HG03097 (cell line): ENCODE data around the gene ST6GALNAC3.
"Not testable (repeated sequence)": the region's sequence is repeated elsewhere in the genome, so short reads cannot be mapped to it uniquely, and the experiment has no call there.

Experiments used
- ATAC-seq: cut with Tn5 transposase; IDR thresholded peaks from one replicate; pipeline ENCODE4 v1.9.1; 2021; ENCODE audit not compliant: unreplicated experiment, low FRiP score

Gene ST6GALNAC3

GRCh38 chr1:76105372-76105771 lies 30.8 kb downstream of the ST6GALNAC3 start:
- ATAC-seq = no peak

DNA sequence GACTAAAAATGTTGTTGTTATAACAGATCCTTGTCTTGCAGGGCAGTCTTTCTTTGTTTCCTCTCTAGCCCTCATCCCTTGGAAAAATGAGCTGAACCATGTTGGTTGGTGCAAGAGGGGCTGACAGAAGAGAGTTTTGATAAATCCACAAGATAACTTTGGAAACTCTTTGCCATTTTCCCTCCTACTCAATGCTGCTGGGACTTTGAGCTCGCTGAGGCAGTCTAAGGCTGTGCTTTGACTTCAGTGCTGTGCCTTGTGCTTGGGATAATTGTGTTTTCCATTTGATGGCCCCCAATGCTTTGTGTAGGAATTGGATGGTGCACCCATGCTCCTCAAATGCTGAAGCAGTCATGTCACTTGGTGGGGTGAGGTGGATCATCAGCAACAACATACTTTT lies 31.7 kb downstream of the ST6GALNAC3 start:
- ATAC-seq = no peak

DNA sequence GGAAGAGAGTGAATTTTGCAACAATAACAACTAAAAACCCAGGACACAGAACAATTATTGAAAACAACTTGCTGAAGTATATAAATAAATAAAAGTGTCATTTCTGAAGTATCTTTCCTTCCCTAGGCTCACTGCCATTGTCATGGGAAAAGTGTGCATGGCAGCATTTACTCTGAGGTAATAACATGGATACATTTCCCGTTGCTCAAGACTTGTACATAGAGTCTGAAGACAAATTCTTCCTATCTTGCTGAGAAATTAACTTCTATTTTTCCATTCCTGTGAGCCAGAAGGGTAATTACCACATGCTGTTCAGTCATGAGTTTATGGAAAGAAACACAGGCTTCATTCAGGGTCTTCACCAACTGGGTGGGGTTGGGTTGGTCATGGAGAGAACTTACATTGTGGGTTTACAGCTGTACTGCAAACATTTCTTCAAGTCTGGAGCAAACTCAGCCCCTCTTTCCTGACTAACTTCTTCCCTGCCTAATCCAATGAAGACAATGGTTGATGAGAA lies 32.2 kb downstream of the ST6GALNAC3 start:
- ATAC-seq = no peak

- no peak for ATAC-seq
Measured at GRCh38 chr1:76109404-76109803, 34.9 kb downstream of the ST6GALNAC3 start.

DNA sequence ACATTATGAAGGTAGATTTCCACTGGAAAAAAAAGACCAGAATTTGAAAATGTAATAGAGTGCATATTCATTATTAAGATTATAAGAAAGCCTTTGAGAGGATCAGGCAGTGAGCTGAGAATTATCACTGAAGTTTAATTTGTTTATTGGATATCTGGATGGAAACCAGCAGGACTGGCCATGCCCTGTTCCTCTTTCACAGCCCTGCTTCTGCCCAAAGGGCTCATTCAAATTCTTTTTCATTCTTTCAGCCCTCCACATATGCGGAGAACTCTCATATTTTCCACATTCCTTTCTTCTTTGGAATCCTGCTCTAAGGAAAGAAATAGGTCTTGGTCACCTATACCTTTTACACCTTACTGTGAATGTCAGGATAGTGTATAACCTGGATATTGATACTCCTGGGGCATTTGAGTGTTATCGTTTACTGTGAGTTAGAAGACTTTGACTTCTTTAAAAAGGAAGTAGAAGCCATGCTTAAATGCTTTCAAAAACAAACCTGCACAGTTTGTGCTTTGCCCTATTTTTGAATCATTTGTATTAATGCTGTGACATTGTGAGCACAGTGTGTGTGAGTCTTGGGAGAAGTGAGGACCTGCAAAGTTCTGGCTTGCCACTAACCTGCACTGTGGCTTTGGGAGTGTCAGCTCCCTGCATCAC lies 35.5 kb downstream of the ST6GALNAC3 start:
- ATAC-seq = no peak

DNA sequence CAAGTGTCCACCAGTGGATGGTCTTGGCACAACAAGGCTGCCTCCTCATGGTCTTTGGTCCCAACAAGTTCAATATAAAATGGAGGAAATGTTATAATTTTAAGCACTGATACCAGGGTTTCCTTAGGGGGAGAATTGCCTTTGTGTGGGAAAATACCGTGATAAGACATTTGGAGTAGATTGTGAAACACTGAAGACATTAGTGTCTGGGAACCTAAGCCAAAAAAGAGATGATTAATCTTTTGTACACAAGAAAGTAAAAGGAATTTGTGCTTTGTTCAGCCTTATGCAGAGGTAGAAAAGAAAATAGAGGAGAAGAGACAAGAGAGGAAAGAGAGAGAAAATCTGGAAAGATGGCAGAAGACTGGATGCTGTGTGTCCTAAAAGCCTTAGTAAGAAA lies 36.1 kb downstream of the ST6GALNAC3 start:
- ATAC-seq = no peak

- not testable (repeated sequence) for ATAC-seq
Measured at GRCh38 chr1:76112321-76112720, 37.8 kb downstream of the ST6GALNAC3 start.

DNA sequence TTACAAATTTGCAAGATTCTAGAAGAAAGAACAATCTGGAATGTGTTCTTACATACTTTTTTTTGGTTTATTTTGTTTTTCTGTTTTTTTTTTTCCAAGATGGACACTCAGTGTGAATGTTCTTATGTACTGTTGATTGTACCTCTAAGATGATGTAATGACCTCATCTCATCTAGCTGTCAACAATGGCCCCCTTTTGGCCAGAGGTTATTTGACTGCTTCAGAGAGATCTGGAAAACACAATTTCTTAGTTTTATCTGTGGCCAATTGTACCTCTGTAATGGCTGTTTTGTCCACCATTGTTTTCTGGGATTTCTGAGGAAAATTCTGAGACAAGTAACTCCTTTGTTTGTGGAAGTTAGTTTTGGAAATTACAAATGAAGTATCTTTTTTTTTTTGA lies 38.9 kb downstream of the ST6GALNAC3 start:
- no peak for ATAC-seq

DNA sequence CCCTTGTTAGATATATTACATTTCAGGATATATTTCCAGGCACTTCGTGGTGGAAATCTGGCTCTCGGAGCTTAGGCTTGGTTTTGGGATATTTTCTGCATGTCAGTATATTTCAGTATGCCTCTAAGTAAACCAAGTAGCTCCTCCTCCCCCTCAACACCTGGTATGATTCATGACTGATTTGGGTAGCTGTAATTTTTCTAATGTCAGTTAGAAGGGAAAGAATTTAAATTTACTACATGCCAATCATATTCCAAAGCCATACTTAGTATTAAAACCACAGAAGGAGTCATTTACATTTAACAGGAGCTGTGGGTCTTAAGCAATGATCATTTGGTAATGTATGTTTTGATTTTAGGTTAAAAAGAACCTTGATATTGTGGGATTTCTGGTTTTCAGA lies 40.6 kb downstream of the ST6GALNAC3 start:
- no peak for ATAC-seq

DNA sequence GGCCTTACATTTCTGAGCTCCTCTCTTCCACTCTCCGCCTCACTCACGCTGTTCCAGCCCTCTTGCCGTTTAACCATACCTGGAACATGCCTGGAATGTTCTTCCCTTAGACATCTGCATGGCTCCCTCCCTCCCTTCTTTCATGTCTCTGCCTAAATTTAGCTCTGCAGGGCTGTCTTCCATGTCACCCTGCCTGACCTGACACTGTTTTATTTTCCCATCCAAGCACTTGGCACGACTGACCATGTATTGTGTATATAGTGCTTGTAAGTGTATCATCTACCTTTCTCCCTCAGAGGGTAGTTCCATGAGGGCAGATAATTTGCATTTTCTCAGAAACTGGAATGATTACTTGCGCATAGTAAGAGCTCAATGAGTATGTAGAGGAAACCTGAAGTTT lies 47.3 kb downstream of the ST6GALNAC3 start:
- ATAC-seq = no peak

GRCh38 chr1:76122271-76122670 lies 47.7 kb downstream of the ST6GALNAC3 start:
- ATAC-seq = no peak

- ATAC-seq = not testable (repeated sequence)
Measured at GRCh38 chr1:76123411-76124064, 49.0 kb downstream of the ST6GALNAC3 start.

DNA sequence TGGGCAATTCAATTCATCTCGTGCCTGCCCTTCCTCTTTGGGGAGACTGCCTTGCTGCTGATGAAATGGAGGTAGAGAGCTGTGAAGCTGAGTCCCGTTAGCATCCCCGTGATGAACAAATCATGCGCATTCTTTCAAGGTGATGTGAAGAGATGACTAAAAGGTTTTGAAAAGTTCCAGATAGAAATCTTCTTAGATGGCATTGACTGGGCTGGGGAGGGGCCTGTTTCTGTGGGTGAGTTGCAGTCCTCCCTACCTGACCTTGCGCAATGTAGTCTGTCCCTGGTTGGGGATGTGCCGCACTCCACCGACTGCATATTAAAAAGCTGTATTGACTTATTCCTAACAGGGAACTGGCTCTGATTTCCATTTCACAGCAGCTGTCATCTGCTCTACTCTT lies 49.6 kb downstream of the ST6GALNAC3 start:
- ATAC-seq = no peak

GRCh38 chr1:76125473-76126219 lies 51.1 kb downstream of the ST6GALNAC3 start:
- ATAC-seq = no peak

DNA sequence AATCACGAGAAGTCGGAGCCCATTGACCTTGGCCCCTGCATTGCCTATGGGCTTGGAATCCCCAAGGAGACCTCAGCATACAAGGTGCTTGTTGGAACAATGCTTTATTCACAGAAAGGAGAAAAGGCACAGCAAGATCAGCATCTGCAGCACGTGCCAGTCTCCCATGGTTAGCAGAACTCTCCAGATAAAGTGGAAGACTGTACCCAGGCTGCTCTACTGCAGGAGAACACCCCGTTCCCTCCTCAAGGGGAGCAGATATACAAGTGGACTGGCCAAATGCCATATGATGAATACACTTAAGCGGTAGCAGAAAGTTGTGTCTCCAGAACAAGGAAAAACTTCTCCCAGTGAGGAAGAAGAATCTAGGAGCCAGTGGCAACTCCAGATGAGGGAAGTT lies 53.5 kb downstream of the ST6GALNAC3 start:
- ATAC-seq = no peak

DNA sequence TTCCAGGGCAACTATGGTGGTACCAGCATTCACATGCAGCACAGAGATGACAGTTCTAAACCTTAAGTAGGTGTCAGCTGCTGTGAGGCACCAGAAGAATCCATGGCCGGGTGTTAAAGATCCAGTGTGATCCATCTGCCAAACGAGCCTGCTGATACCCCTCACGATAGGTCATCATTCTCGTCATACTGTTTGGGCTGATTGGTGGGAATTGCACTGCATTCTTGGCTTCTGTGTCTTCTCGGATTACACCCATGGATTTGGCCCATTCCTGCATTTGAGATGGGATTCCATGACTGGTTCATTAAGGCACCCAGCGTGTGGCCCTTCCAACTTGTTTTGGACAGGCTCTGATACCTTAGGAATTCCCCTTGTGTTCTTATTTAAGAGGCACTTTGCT lies 55.2 kb downstream of the ST6GALNAC3 start:
- no peak for ATAC-seq

GRCh38 chr1:76130992-76131391 lies 56.4 kb downstream of the ST6GALNAC3 start:
- ATAC-seq = no peak

DNA sequence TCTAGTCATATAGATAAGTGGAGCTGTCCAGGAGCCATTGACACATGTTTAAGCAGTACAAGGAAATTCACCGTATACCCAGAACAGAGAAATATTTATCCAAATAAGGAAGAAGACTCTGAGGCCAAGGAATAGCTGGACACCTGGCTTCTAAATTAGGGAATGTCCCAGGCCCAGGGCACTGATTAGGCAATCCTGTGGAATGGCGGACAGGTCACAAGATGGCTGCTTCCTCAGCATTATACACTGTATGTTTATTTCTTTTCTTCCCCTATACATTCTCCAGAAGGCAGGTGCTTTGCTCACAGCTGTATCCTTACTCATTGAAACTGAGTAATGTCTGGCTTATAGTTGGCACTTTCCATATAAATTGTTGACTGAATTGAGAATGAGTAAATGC lies 59.4 kb downstream of the ST6GALNAC3 start:
- ATAC-seq = no peak

- no peak for ATAC-seq
Measured at GRCh38 chr1:76135835-76136234, 61.3 kb downstream of the ST6GALNAC3 start.

- no peak for ATAC-seq
Measured at GRCh38 chr1:76136894-76137293, 62.3 kb downstream of the ST6GALNAC3 start.

DNA sequence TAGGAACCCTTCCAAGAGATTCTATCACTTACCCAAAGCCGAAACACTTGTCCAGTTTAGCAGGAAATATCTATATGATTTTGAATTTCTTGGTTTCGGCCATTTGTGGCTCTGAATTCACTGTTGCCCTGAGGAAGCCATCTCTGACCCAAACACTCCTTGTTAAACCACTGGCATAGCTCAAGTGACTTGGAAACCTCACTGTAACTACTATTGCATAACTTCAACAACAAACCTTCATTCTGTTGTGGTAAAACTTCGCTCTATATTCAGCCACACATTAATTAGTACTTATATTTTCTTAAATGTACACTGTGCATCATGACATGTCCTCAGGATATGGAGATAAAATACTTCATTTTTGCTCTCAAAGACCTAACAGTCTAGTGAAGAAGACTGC lies 63.2 kb downstream of the ST6GALNAC3 start:
- ATAC-seq = no peak

- ATAC-seq = no peak
Measured at GRCh38 chr1:76138217-76138616, 63.7 kb downstream of the ST6GALNAC3 start.
